Body of pancreas (tissue), 4 donors: Measurements from ENCODE around the gene SLC38A10. TPM values are rescaled to one million over a fixed set of nuclear protein-coding genes. Genes with fewer than 3 reads are reported as not detected.

Experiments used
- ATAC-seq: fragments of 150-250 bp; one replicate; pipeline ENCODE4 v1.9.1; 2016
- DNase-seq, 4 donors: peaks; one replicate each; pipeline ENCODE4 v3.0.0-alpha.2; 2019
- H3K27ac ChIP-seq, 4 donors: fragments of 200-600 bp; sonication (generic); 1 replicate in 3 of 4; 2 replicates in 1 of 4; pipeline versions ENCODE4 v1.5.1 to v1.6.1; 2016 to 2019; ENCODE audit warnings: mild to moderate bottlenecking in 1 of 4, mixed read lengths in 1 of 4, moderate library complexity in 1 of 4
- H3K27me3 ChIP-seq, 2 donors: fragments of 200-600 bp; sonication (generic); one replicate each; pipeline ENCODE4 v1.6.0; 2016; ENCODE audit warnings: mild to moderate bottlenecking in 1 of 2
- H3K36me3 ChIP-seq, 2 donors: fragments of 200-600 bp; sonication (generic); replicated peaks in 1 of 2; 2 replicates each; pipeline ENCODE4 v1.5.1; 2016; ENCODE audit warnings: low read depth in 2 of 2; ENCODE audit not compliant: insufficient read depth in 1 of 2
- H3K4me1 ChIP-seq: fragments of 200-600 bp; sonication (generic); one replicate; pipeline ENCODE4 v1.6.0; 2016
- H3K4me3 ChIP-seq, 2 donors: fragments of 200-600 bp; sonication (generic); 1 replicate in 1 of 2; 2 replicates in 1 of 2; pipeline ENCODE4 v1.5.1; 2016 to 2019
- H3K9me3 ChIP-seq, 3 donors: fragments of 200-600 bp; sonication (generic); 1 replicate in 2 of 3; 2 replicates in 1 of 3; pipeline ENCODE4 v1.5.1; 2016
- POLR2A ChIP-seq, 3 donors: fragments of 450-650 bp; IDR thresholded peaks; one replicate each; pipeline ENCODE4 v1.6.1; 2016; ENCODE audit warnings: antibody characterized with exemption in 3 of 3, mild to moderate bottlenecking in 2 of 3
- WGBS, 2 donors: methylation state at CpG; one replicate each; pipeline ENCODE4 v1.1.5; 2017; 5-methylcytosine and 5-hydroxymethylcytosine counted together
- intact Hi-C: fragments of 100-400 bp; cut with DNase I; formaldehyde crosslinking; loops from one replicate; pipeline ENCODE4 v1.15.1; 2023
- total RNA-seq, 2 donors: library from RNA; depleted of rRNA; stranded (reverse); fragments of >200 nt; gene quantifications; one replicate each; pipeline ENCODE4 v1.1.0, GENCODE V29; 2016
- TF ChIP-seq, protein P1 (sequence below), 7 experiments: fragments of 450-650 bp in 4 of 7; fragments of 200-600 bp in 3 of 7; sonication (generic) in 3 of 7; IDR thresholded peaks; one replicate each; pipeline ENCODE4 v1.5.1; 2016 to 2019; ENCODE audit warnings: antibody characterized with exemption in 7 of 7

Gene SLC38A10
- total RNA-seq, 2 donors from 2014 or later = 102 to 203 TPM

DNA sequence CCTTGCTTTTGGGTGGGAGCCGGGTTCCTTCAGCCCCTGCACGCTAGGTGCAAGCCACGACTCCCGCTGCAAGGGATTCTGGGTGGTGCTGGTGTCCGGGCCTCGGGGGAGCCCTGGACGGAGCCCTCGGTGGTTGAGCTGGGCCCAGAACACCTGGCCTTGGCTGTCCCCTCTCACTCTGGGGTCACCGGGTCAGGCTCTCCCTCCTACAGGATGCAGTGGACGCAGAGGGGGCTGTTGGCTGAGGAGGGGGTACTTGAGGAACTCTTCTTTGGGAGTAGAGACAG, 27.9 kb upstream of the SLC38A10 start:
- no peak for TF ChIP-seq POLR2A (IDR thresholded peaks at IDR 0.05)
- TF ChIP-seq, protein P1, sequence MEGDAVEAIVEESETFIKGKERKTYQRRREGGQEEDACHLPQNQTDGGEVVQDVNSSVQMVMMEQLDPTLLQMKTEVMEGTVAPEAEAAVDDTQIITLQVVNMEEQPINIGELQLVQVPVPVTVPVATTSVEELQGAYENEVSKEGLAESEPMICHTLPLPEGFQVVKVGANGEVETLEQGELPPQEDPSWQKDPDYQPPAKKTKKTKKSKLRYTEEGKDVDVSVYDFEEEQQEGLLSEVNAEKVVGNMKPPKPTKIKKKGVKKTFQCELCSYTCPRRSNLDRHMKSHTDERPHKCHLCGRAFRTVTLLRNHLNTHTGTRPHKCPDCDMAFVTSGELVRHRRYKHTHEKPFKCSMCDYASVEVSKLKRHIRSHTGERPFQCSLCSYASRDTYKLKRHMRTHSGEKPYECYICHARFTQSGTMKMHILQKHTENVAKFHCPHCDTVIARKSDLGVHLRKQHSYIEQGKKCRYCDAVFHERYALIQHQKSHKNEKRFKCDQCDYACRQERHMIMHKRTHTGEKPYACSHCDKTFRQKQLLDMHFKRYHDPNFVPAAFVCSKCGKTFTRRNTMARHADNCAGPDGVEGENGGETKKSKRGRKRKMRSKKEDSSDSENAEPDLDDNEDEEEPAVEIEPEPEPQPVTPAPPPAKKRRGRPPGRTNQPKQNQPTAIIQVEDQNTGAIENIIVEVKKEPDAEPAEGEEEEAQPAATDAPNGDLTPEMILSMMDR (IDR thresholded peaks at IDR 0.05) = no peak
- no peaks in the 10 kb centered on the region for H3K36me3 ChIP-seq
- H3K4me3 ChIP-seq = no peak overlapping the region
- H3K9me3 ChIP-seq = no peaks in the 10 kb centered on the region
- H3K4me1 ChIP-seq = peaks cover under 1% of the 10 kb centered on the region
- intact Hi-C loops = no loop called here
- DNase-seq (no peak), ATAC-seq (no peak)
- WGBS, 2 donors = 86% methylated on average over 9 of the region's 10 CpGs; no CpG with 5 or more reads in 1 of the 2 donors
- no peak overlapping the region for H3K27ac ChIP-seq
- H3K27me3 ChIP-seq = no peaks in the 10 kb centered on the region

DNA sequence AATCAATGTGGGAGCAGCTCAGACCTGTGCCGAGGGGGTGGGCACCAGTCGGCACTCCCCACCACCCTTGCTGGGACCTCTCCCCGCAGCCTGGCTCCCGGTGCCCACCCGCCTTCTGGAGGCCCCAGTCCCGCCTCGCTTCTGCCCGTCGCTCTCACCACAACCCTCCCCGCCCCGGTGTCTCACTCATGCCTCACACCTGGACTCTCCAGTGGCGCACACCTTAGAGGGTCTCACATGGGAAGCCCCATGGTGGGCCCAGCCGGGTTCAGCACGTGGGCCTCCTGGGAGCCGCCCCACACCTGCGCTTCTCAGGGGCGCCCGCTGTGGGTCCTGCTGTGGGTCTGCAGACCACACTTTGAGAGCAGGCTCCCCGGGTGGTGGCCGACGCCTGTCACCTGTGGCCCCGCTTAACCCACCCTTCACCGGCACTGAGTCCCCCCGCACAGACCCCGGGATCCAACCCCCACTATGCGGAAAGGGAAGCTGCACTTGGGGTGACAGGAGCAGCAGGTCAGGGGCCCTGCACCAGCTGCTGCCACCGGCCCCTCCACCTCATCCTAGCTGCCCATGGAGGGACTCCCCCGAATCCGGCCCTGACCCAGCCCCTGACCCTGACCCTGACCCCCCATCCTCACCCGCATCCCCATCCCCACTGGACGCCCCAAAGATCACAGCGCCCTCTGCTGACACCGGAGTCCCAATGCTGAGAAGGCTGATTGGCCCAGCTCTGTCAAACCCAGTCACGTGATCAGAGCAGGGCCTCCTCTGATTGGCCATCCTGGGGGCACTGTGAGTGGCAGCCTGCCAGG, 27.4 kb upstream of the SLC38A10 start:
- intact Hi-C loops = no loop called here
- H3K36me3 ChIP-seq = no peaks in the 10 kb centered on the region
- no peak overlapping the region for H3K4me3 ChIP-seq
- TF ChIP-seq, protein P1 (IDR thresholded peaks at IDR 0.05) = peak in 6 of 7 experiments; percentile 15 to 45 (median 28)
- TF ChIP-seq POLR2A (IDR thresholded peaks at IDR 0.05) = no peak
- ATAC-seq = peak; percentile 41
- WGBS, 2 donors = 79 to 87% methylated on average over 9 to 29 of the region's 34 CpGs
- no peaks in the 10 kb centered on the region for H3K9me3 ChIP-seq
- no peaks in the 10 kb centered on the region for H3K4me1 ChIP-seq
- no peaks in the 10 kb centered on the region for H3K27me3 ChIP-seq
- H3K27ac ChIP-seq = no peak overlapping the region
- peak in 3 of 4 donors; percentile 34 to 59 (median 55) for DNase-seq

DNA sequence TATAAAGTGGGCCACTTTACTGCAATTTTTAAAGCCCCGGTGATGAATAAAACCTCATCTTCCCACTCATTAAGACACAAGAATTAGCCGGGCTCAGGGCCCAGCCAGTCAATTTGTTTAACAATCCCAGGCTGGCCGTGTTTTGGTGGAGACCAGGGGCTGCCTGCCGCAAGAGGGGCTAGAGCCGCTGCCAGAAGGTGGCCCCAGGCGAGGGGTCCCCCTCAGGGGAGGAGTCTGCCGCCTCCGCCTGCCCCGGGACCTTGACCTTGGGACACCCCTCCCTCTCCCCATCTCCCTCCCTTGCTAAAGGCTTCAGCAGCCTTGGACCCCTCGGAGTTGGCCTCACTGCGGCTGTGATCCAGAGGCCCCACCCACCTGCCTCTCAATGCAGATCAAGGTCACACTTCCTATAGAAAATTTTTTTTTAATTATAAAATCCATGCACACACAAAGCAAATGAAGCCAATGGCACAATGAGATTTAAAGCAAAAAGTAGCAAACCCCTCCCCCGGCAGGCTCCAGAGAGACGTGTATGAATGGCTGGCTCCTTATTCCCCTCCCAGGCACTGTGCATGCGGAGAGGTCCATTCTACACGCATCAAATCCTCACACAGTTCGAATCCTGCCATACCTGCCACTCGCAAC, 23.0 kb upstream of the SLC38A10 start:
- no peaks in the 10 kb centered on the region for H3K27me3 ChIP-seq

DNA sequence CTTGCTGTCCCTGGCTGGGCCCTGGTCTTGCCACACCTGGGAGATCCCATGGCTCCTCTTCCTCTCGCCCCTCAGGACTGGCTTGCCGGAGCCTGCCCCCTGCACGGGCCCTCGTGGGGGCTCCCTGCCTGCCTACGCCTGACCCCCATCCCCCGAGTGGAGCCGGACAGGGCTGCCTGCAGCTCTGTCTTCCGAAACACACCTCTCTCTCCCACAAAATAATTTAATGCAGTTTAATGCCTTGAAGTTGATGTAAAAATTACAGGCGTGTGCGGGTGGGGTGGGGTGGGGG, 22.4 kb upstream of the SLC38A10 start:
- TF ChIP-seq POLR2A (IDR thresholded peaks at IDR 0.05) = no peak
- TF ChIP-seq, protein P1 (IDR thresholded peaks at IDR 0.05) = no peak
- no peaks in the 10 kb centered on the region for H3K9me3 ChIP-seq
- no peaks in the 10 kb centered on the region for H3K27me3 ChIP-seq
- no peaks in the 10 kb centered on the region for H3K36me3 ChIP-seq
- intact Hi-C loops = no loop called here
- H3K4me3 ChIP-seq = no peak overlapping the region
- ATAC-seq (no peak), DNase-seq (no peak)
- WGBS, 2 donors = 87 to 89% methylated on average over 8 to 10 of the region's 10 CpGs
- H3K27ac ChIP-seq = no peak overlapping the region
- H3K4me1 ChIP-seq = peaks cover 5% of the 10 kb centered on the region

More for the DNA sequence above, 23.0 kb upstream of the SLC38A10 start:
- H3K4me3 ChIP-seq = no peak overlapping the region
- H3K9me3 ChIP-seq = no peaks in the 10 kb centered on the region
- no peak overlapping the region for H3K27ac ChIP-seq
- intact Hi-C loops = no loop called here
- no peaks in the 10 kb centered on the region for H3K36me3 ChIP-seq
- ATAC-seq (no peak), DNase-seq (no peak)
- 69 to 81% methylated on average over 10 to 17 of the region's 17 CpGs for WGBS, 2 donors
- H3K4me1 ChIP-seq = peaks cover 5% of the 10 kb centered on the region
- TF ChIP-seq, protein P1 (IDR thresholded peaks at IDR 0.05) = no peak
- TF ChIP-seq POLR2A (IDR thresholded peaks at IDR 0.05) = no peak
